Activated CD4-positive, CD25-positive, alpha-beta regulatory T cell treated with anti-CD3 and anti-CD28 coated beads, Interleukin-2, amount 50 U/mL, for 72 hours (primary cell): ENCODE measurements around the gene KIF3B.
"Not testable (repeated sequence)": the region's sequence is repeated elsewhere in the genome, so short reads cannot be mapped to it uniquely, and the experiment has no call there.

ENCODE experiments used
- DNase-seq: peaks from one replicate; pipeline ENCODE4 v3.0.0; 2021

Gene KIF3B

GRCh38 chr20:32249030-32249738, 28.3 kb upstream of the KIF3B start:
- DNase-seq, result no peak

- no peak for DNase-seq
These were observed 26.0 kb upstream of the KIF3B start for GRCh38 chr20:32251470-32251869.

- DNase-seq, result peak; percentile 66
These were observed 25.3 kb upstream of the KIF3B start for GRCh38 chr20:32252189-32252588.

GRCh38 chr20:32260973-32261372, 16.5 kb upstream of the KIF3B start:
- DNase-seq, result not testable (repeated sequence)

- DNase-seq, result no peak
These were observed 15.8 kb upstream of the KIF3B start for GRCh38 chr20:32261644-32262043.

GRCh38 chr20:32263398-32263954, 14.0 kb upstream of the KIF3B start:
- DNase-seq, result no peak

GRCh38 chr20:32271620-32272019, 5.8 kb upstream of the KIF3B start:
- DNase-seq, result no peak

- DNase-seq, result no peak
These were observed 3.1 kb upstream of the KIF3B start for GRCh38 chr20:32274359-32274758.

GRCh38 chr20:32275163-32275562, 2.3 kb upstream of the KIF3B start:
- DNase-seq, result not testable (repeated sequence)

- no peak for DNase-seq
These were observed 770 bp downstream of the KIF3B start for GRCh38 chr20:32278199-32278643.

GRCh38 chr20:32281711-32282110, 4.3 kb downstream of the KIF3B start:
- DNase-seq, result no peak

GRCh38 chr20:32282461-32282860, 5.0 kb downstream of the KIF3B start:
- DNase-seq, result no peak

GRCh38 chr20:32285082-32285620, 7.7 kb downstream of the KIF3B start:
- no peak for DNase-seq

GRCh38 chr20:32285621-32286371, 8.3 kb downstream of the KIF3B start:
- no peak for DNase-seq

- no peak for DNase-seq
These were observed 9.8 kb downstream of the KIF3B start for GRCh38 chr20:32287231-32287638.

GRCh38 chr20:32288225-32288849, 10.9 kb downstream of the KIF3B start:
- no peak for DNase-seq

GRCh38 chr20:32289299-32289660, 11.8 kb downstream of the KIF3B start:
- DNase-seq, result not testable (repeated sequence)

- DNase-seq, result no peak
These were observed 12.4 kb downstream of the KIF3B start for GRCh38 chr20:32289661-32290431.

GRCh38 chr20:32291166-32291565, 13.7 kb downstream of the KIF3B start:
- no peak for DNase-seq

- no peak for DNase-seq
These were observed 15.1 kb downstream of the KIF3B start for GRCh38 chr20:32292548-32292947.

GRCh38 chr20:32294071-32294470, 16.6 kb downstream of the KIF3B start:
- no peak for DNase-seq

GRCh38 chr20:32296412-32296811, 19.0 kb downstream of the KIF3B start:
- no peak for DNase-seq
